ENCODE data around the gene DNHD1. TPM values are rescaled to one million over a fixed set of nuclear protein-coding genes. Genes with fewer than 3 reads are reported as not detected.

Gene DNHD1
- total RNA-seq, 1 donor from 2014 or later = 6.6 TPM

- Mint-ChIP-seq H3K9me3 (ENCODE audit: unreplicated experiment) (no peaks in the 10 kb centered on the region), H3K4me1 (ENCODE audit: unreplicated experiment) (no peaks in the 10 kb centered on the region), H3K27me3 (ENCODE audit: unreplicated experiment) (no peaks in the 10 kb centered on the region), H3K36me3 (ENCODE audit: unreplicated experiment) (peaks cover 5% of the 10 kb centered on the region), H3K4me3 (ENCODE audit: unreplicated experiment) (no peak overlapping the region), H3K27ac (ENCODE audit: unreplicated experiment) (no peak overlapping the region)
- TF ChIP-seq, protein P1, sequence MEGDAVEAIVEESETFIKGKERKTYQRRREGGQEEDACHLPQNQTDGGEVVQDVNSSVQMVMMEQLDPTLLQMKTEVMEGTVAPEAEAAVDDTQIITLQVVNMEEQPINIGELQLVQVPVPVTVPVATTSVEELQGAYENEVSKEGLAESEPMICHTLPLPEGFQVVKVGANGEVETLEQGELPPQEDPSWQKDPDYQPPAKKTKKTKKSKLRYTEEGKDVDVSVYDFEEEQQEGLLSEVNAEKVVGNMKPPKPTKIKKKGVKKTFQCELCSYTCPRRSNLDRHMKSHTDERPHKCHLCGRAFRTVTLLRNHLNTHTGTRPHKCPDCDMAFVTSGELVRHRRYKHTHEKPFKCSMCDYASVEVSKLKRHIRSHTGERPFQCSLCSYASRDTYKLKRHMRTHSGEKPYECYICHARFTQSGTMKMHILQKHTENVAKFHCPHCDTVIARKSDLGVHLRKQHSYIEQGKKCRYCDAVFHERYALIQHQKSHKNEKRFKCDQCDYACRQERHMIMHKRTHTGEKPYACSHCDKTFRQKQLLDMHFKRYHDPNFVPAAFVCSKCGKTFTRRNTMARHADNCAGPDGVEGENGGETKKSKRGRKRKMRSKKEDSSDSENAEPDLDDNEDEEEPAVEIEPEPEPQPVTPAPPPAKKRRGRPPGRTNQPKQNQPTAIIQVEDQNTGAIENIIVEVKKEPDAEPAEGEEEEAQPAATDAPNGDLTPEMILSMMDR (IDR thresholded peaks at IDR 0.05) = no peak
- DNase-seq (ENCODE audit: extremely low spot score, unreplicated experiment) = no peak
Measured at GRCh38 chr11:6546735-6547134, 49.7 kb downstream of the DNHD1 start.

DNA sequence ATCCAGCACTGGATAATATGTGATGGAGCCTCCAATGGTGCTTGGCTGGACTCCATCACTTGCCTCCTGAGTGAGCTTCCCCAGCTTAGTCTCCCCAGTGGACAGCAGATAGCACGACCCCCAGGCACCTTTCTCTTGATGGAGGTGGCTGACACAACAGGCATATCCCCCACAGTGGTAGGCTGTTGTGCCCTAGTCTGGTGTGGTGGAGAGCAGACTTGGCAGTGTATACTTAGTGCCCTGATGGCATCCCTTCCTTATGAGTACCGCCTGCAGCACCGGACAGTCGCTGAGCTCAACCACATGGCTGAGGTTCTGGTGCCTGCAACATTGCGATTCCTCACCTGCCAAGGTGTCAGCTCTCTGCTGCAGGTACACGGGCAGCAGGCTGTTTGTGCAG is 50.1 kb downstream of the DNHD1 start:
- Mint-ChIP-seq H3K36me3 (ENCODE audit: unreplicated experiment) (peaks cover 5% of the 10 kb centered on the region), H3K27ac (ENCODE audit: unreplicated experiment) (no peak overlapping the region), H3K4me3 (ENCODE audit: unreplicated experiment) (no peak overlapping the region), H3K9me3 (ENCODE audit: unreplicated experiment) (no peaks in the 10 kb centered on the region), H3K27me3 (ENCODE audit: unreplicated experiment) (no peaks in the 10 kb centered on the region), H3K4me1 (ENCODE audit: unreplicated experiment) (no peaks in the 10 kb centered on the region)
- DNase-seq (ENCODE audit: extremely low spot score, unreplicated experiment) = peak; percentile 68
- TF ChIP-seq, protein P1 (IDR thresholded peaks at IDR 0.05) = no peak

DNA sequence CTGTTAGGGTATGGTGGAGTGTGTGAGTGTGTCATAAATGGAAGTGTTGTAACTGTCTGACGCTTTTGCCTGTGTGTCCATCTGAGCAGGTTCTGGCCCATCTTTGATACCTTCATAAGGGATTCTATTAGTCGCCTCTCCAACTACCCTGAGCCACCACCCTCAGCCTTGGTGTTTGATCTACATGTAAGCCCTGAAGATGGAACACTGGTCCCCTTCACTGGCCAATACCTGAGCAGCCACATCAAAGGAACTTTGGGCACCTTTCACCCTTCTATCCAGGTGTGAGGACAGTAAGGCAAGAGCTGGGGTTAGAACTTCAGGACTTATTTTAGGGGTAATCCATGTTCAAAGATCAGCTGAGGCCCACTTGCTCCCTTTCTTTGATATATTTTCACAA is 51.0 kb downstream of the DNHD1 start:
- no peaks in the 10 kb centered on the region for H3K9me3 Mint-ChIP-seq (ENCODE audit: unreplicated experiment)
- H3K27me3 Mint-ChIP-seq (ENCODE audit: unreplicated experiment) = no peaks in the 10 kb centered on the region
- H3K27ac Mint-ChIP-seq (ENCODE audit: unreplicated experiment) = no peak overlapping the region
- TF ChIP-seq, protein P1 (IDR thresholded peaks at IDR 0.05) = no peak
- no peaks in the 10 kb centered on the region for H3K4me1 Mint-ChIP-seq (ENCODE audit: unreplicated experiment)
- H3K4me3 Mint-ChIP-seq (ENCODE audit: unreplicated experiment) = no peak overlapping the region
- DNase-seq (ENCODE audit: extremely low spot score, unreplicated experiment) = no peak
- peaks cover 5% of the 10 kb centered on the region for H3K36me3 Mint-ChIP-seq (ENCODE audit: unreplicated experiment)

GRCh38 chr11:6548641-6549040 is 51.6 kb downstream of the DNHD1 start:
- Mint-ChIP-seq H3K4me1 (ENCODE audit: unreplicated experiment) (no peaks in the 10 kb centered on the region), H3K36me3 (ENCODE audit: unreplicated experiment) (peaks cover 5% of the 10 kb centered on the region), H3K4me3 (ENCODE audit: unreplicated experiment) (no peak overlapping the region), H3K9me3 (ENCODE audit: unreplicated experiment) (no peaks in the 10 kb centered on the region), H3K27me3 (ENCODE audit: unreplicated experiment) (no peaks in the 10 kb centered on the region), H3K27ac (ENCODE audit: unreplicated experiment) (no peak overlapping the region)
- TF ChIP-seq, protein P1 (IDR thresholded peaks at IDR 0.05) = no peak
- DNase-seq (ENCODE audit: extremely low spot score, unreplicated experiment) = no peak

GRCh38 chr11:6553634-6554033 is 56.6 kb downstream of the DNHD1 start:
- Mint-ChIP-seq H3K9me3 (ENCODE audit: unreplicated experiment) (no peaks in the 10 kb centered on the region), H3K4me3 (ENCODE audit: unreplicated experiment) (no peak overlapping the region), H3K36me3 (ENCODE audit: unreplicated experiment) (no peaks in the 10 kb centered on the region), H3K27ac (ENCODE audit: unreplicated experiment) (no peak overlapping the region), H3K27me3 (ENCODE audit: unreplicated experiment) (no peaks in the 10 kb centered on the region), H3K4me1 (ENCODE audit: unreplicated experiment) (no peaks in the 10 kb centered on the region)
- TF ChIP-seq, protein P1 (IDR thresholded peaks at IDR 0.05) = no peak
- DNase-seq (ENCODE audit: extremely low spot score, unreplicated experiment) = no peak
